Colonic mucosa (tissue), 4 donors: ENCODE measurements around the gene AQP6. TPM values are rescaled to one million over a fixed set of nuclear protein-coding genes. Genes with fewer than 3 reads are reported as not detected.

Experiments used
- DNase-seq: peaks from one replicate; pipeline ENCODE4 v3.0.0-alpha.2; 2020
- H3K27ac ChIP-seq: fragments of 200-600 bp; one replicate; pipeline ENCODE4 v1.8.0; 2021
- H3K27me3 ChIP-seq: fragments of 200-600 bp; one replicate; pipeline ENCODE4 v1.8.0; 2021
- H3K36me3 ChIP-seq: fragments of 200-600 bp; one replicate; pipeline ENCODE4 v1.8.0; 2021
- H3K4me1 ChIP-seq: fragments of 200-600 bp; one replicate; pipeline ENCODE4 v1.8.0; 2021; ENCODE audit warnings: mild to moderate bottlenecking
- H3K4me3 ChIP-seq: fragments of 200-600 bp; one replicate; pipeline ENCODE4 v1.8.0; 2021
- H3K9ac ChIP-seq, 2 donors: one replicate each; pipeline ENCODE4 v1.7.0; 2013; ENCODE audit warnings: control low read depth in 2 of 2, low read depth in 2 of 2, low read length in 2 of 2
- H3K9me3 ChIP-seq: fragments of 200-600 bp; one replicate; pipeline ENCODE4 v1.8.0; 2021
- CTCF ChIP-seq: fragments of 200-600 bp; IDR thresholded peaks from one replicate; pipeline ENCODE4 v1.8.0; 2022; ENCODE audit warnings: antibody characterized with exemption, mild to moderate bottlenecking
- intact Hi-C: fragments of 100-400 bp; cut with DNase I; formaldehyde crosslinking; loops from one replicate; pipeline ENCODE4 v1.14.1; 2022
- total RNA-seq, 2 donors: library from RNA; stranded (reverse); fragmentation: NEBNext Ultra II Directional in 1 of 2; extraction: Animal tissue kit (Norgen Biotek cat#: 25700) in 1 of 2; gene quantifications; one replicate each; pipeline ENCODE4 v1.2.1, GENCODE V29; 2021
- donor health status: healthy.
- donor health status: DM: no; HTN: no; CAD: no.
- donor health status: DM: no; HTN: no; CAD: no.

The AQP6 gene
- total RNA-seq, 2 donors from 2014 or later: not detected

- no peak for TF ChIP-seq CTCF
- no peaks in the 10 kb centered on the region for H3K9me3 ChIP-seq
- no peaks in the 10 kb centered on the region for H3K27me3 ChIP-seq
- H3K4me3 ChIP-seq: no peak overlapping the region
- intact Hi-C loops: no loop called here
- no peaks in the 10 kb centered on the region for H3K36me3 ChIP-seq
- DNase-seq: no peak
- H3K4me1 ChIP-seq: no peaks in the 10 kb centered on the region
- H3K27ac ChIP-seq: no peak overlapping the region
- no peak overlapping the region for H3K9ac ChIP-seq
Measured at GRCh38 chr12:49932533-49933130, 40.1 kb upstream of the AQP6 start.

DNA sequence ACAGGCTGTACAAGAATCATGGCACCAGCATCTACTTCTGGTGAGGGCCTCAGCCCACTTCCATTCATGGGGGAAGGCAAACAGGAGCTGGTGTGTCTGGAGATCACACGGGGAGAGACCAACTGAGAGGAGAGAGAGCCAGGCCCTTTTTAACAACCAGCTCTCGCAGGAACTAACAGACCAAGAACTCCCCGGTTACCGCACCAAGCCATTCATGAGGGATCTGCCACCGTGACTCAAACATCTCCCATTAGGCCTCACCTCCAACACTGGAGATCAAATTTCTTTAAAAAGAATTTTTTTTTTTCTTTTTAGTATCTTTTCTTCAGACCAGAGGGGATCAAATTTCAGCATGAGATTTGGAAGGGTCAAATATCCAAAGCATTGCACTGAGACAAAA lies 39.0 kb upstream of the AQP6 start:
- Histone ChIP-seq H3K9me3 (no peaks in the 10 kb centered on the region), H3K4me3 (no peak overlapping the region), H3K9ac (no peak overlapping the region), H3K27ac (no peak overlapping the region), H3K36me3 (no peaks in the 10 kb centered on the region), H3K4me1 (no peaks in the 10 kb centered on the region), H3K27me3 (no peaks in the 10 kb centered on the region)
- DNase-seq: no peak
- intact Hi-C loops: no loop called here
- TF ChIP-seq CTCF: no peak

DNA sequence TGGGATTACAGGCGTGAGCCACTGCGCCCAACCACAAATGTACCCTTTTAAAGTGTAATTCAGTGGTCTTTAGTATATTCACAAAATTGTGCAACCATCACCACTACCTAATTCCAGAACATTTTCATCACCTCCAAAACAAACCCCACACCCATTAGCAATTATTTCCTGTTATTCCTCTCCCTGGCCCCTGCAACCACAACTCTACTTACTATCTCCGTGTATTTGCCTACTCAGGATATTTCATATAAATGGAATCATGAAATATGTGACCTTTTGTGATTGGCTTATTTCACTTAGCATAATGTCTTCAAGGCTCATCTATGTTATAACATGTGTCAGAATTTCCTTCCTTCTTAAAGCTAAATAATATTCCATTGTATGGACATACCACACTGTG lies 38.2 kb upstream of the AQP6 start:
- H3K4me1 ChIP-seq: no peaks in the 10 kb centered on the region
- no peak overlapping the region for H3K27ac ChIP-seq
- no peaks in the 10 kb centered on the region for H3K9me3 ChIP-seq
- H3K36me3 ChIP-seq: no peaks in the 10 kb centered on the region
- DNase-seq: no peak
- TF ChIP-seq CTCF: no peak
- no peaks in the 10 kb centered on the region for H3K27me3 ChIP-seq
- intact Hi-C loops: no loop called here
- H3K4me3 ChIP-seq: no peak overlapping the region
- H3K9ac ChIP-seq: no peak overlapping the region

DNA sequence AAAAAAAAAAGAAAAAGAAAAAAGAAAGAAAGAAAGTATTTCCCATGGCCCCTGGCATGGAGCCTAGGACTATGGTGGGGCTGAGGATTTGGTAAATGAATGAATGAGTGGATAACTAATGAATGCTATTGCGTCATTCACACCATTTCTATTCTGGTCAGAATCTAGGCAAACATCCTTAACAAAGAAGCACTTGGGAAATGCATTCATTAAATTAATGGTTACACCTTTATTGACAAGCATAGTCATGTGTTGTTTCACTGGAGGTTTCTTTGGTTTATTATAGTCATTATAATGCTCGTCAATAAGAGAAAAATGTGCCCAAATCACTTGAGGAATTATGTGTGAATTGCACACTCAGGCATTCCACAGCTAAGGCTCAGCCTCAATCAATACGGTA lies 35.8 kb upstream of the AQP6 start:
- no peak overlapping the region for H3K27ac ChIP-seq

DNA sequence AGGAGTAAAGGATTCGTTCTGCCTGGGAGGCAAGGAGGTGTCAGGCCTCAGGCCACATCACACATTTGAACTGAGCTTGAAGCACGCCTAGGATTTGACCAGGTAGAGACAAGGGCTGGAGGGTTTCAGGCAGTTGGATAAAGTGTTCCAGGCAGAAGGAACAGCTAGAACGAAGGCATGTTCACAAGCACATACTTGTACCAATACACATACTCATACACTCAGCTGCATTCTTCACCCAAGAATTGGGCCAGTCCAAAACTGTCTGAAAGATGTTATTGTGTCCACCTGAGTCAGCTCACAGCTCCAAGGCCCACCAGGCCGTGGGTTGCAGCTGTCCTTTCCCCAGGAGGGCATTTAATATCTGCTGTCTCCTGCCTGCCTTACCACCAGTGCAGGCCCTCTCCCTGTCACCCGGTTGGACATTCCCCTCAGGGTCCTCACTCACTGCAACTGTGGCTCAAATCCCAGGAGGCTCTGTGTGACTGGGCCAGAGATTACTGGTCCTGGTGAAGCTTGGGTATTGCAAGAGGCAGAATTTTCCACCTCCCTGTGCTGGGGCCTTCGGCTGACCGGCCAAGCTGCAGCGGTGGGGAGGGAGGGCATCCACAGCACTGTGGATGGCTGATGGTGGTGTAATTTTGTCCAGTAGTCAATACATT lies 35.0 kb upstream of the AQP6 start:
- Histone ChIP-seq H3K27ac (no peak overlapping the region), H3K4me1 (no peaks in the 10 kb centered on the region), H3K9me3 (no peaks in the 10 kb centered on the region), H3K9ac (no peak overlapping the region), H3K4me3 (no peak overlapping the region), H3K36me3 (no peaks in the 10 kb centered on the region), H3K27me3 (no peaks in the 10 kb centered on the region)
- no peak for TF ChIP-seq CTCF
- intact Hi-C loops: no loop called here
- DNase-seq: no peak

More for the DNA sequence above, 35.8 kb upstream of the AQP6 start:
- Histone ChIP-seq H3K27me3 (no peaks in the 10 kb centered on the region), H3K4me3 (no peak overlapping the region), H3K36me3 (no peaks in the 10 kb centered on the region), H3K4me1 (no peaks in the 10 kb centered on the region), H3K9ac (no peak overlapping the region), H3K9me3 (no peaks in the 10 kb centered on the region)
- intact Hi-C loops: no loop called here
- TF ChIP-seq CTCF: no peak
- no peak for DNase-seq
